ENCODE measurements around the gene MAGI2. TPM values are rescaled to one million over a fixed set of nuclear protein-coding genes. Genes with fewer than 3 reads are reported as not detected.

MAGI2 gene
- total and polyA plus RNA-seq, 2 experiments from 2014 or later, result 10.4 to 26.4 TPM

DNA sequence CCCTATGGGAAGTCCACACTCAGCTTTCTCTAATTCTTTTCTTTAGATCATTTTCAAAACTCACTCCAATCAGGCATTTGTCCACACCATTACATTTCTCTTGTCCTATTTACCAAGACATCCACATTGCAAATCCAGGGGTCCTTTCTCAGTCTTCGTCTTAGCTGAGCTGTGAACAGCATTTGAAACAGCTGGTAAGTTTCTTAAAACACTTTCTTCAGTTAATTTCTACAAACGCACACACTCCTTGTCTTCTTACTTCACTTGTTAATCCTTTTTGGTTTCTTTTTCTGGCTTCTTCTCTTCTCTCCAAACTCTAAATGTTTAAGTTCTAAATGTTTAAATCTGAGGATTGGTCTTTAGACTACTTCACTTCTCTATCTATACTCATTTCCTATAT, 885.6 kb downstream of the MAGI2 start:
- H3K4me2 ChIP-seq, result peak overlapping the region; percentile 35; the same call in 1 of the 2 replicates
- no peaks in the 10 kb centered on the region for H3K9me2 ChIP-seq (ENCODE audit: insufficient read depth)
- H3K4me3 ChIP-seq, result no peak overlapping the region
- no peaks in the 10 kb centered on the region for H3K27me3 ChIP-seq (ENCODE audit: insufficient read depth)
- H3K79me2 ChIP-seq (replicated peaks; ENCODE audit: insufficient read depth), result peaks cover 11% of the 10 kb centered on the region
- H3K27ac ChIP-seq (ENCODE audit: low read depth), result peak overlapping the region; percentile 78
- H3F3A ChIP-seq (replicated peaks; ENCODE audit: low read depth), result no peaks in the 10 kb centered on the region
- no peak overlapping the region for H2AFZ ChIP-seq
- H4K20me1 ChIP-seq (replicated peaks; ENCODE audit: insufficient read depth), result no peaks in the 10 kb centered on the region
- Mint-ChIP-seq H3K27ac (no peak overlapping the region), H3K4me3 (no peak overlapping the region), H3K4me1 (peaks cover 33% of the 10 kb centered on the region), H3K36me3 (ENCODE audit: low read depth) (peaks cover 6% of the 10 kb centered on the region; the same call in 2 of the 3 replicates), H3K27me3 (ENCODE audit: insufficient read depth, low read depth, poor library complexity) (peaks cover 2% of the 10 kb centered on the region), H3K9me3 (no peaks in the 10 kb centered on the region)
- ATAC-seq (no peak), DNase-seq (ENCODE audit: low spot score) (no peak)
- H3K36me3 ChIP-seq (ENCODE audit: insufficient read depth), result no peaks in the 10 kb centered on the region
- peaks cover 56% of the 10 kb centered on the region for H3K4me1 ChIP-seq (ENCODE audit: insufficient read depth)
- TF ChIP-seq ZNF331 (CRISPR knock-in tag; IDR thresholded peaks at IDR 0.05; ENCODE audit: low read depth), result no peak

DNA sequence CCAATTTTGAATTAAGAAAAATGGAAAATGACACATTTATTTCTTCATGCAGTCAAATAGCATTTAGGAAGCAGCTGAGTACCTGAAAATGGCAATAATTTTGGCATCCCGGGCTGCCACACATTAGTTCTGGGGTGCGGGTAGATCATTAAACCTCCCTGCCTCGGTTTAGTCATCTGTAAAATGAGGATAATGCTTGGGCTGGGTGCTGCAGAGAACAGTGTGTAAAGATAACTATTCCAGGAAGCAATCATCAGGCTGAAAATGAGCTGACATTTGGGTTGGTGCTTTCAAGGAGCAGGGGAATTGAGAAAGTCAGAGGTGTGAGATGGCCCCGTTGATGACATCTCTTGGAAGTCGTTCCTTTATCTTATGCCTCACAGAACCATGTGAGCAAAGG, 887.7 kb downstream of the MAGI2 start:
- TF ChIP-seq, protein P1, sequence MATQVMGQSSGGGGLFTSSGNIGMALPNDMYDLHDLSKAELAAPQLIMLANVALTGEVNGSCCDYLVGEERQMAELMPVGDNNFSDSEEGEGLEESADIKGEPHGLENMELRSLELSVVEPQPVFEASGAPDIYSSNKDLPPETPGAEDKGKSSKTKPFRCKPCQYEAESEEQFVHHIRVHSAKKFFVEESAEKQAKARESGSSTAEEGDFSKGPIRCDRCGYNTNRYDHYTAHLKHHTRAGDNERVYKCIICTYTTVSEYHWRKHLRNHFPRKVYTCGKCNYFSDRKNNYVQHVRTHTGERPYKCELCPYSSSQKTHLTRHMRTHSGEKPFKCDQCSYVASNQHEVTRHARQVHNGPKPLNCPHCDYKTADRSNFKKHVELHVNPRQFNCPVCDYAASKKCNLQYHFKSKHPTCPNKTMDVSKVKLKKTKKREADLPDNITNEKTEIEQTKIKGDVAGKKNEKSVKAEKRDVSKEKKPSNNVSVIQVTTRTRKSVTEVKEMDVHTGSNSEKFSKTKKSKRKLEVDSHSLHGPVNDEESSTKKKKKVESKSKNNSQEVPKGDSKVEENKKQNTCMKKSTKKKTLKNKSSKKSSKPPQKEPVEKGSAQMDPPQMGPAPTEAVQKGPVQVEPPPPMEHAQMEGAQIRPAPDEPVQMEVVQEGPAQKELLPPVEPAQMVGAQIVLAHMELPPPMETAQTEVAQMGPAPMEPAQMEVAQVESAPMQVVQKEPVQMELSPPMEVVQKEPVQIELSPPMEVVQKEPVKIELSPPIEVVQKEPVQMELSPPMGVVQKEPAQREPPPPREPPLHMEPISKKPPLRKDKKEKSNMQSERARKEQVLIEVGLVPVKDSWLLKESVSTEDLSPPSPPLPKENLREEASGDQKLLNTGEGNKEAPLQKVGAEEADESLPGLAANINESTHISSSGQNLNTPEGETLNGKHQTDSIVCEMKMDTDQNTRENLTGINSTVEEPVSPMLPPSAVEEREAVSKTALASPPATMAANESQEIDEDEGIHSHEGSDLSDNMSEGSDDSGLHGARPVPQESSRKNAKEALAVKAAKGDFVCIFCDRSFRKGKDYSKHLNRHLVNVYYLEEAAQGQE (IDR thresholded peaks at IDR 0.05; ENCODE audit: unreplicated experiment), result no peak
- Histone ChIP-seq H3K4me3 (no peak overlapping the region), H2AFZ (no peak overlapping the region), H3K36me3 (ENCODE audit: insufficient read depth) (no peaks in the 10 kb centered on the region), H3K4me2 (no peak overlapping the region), H3K27me3 (ENCODE audit: insufficient read depth) (no peaks in the 10 kb centered on the region), H3F3A (replicated peaks; ENCODE audit: low read depth) (no peaks in the 10 kb centered on the region), H3K79me2 (replicated peaks; ENCODE audit: insufficient read depth) (peaks cover 11% of the 10 kb centered on the region), H3K4me1 (ENCODE audit: insufficient read depth) (peaks cover 60% of the 10 kb centered on the region), H3K9me2 (ENCODE audit: insufficient read depth) (no peaks in the 10 kb centered on the region), H4K20me1 (replicated peaks; ENCODE audit: insufficient read depth) (no peaks in the 10 kb centered on the region), H3K27ac (ENCODE audit: low read depth) (no peak overlapping the region; the same call in 1 of the 2 replicates)
- Mint-ChIP-seq H3K9me3 (no peaks in the 10 kb centered on the region), H3K27ac (peak overlapping the region; percentile 77), H3K4me3 (no peak overlapping the region), H3K27me3 (ENCODE audit: insufficient read depth, low read depth, poor library complexity) (peaks cover 2% of the 10 kb centered on the region), H3K4me1 (peaks cover 44% of the 10 kb centered on the region), H3K36me3 (ENCODE audit: low read depth) (peaks cover 6% of the 10 kb centered on the region; the same call in 2 of the 3 replicates)
- ATAC-seq (no peak), DNase-seq (ENCODE audit: low spot score) (no peak)

DNA sequence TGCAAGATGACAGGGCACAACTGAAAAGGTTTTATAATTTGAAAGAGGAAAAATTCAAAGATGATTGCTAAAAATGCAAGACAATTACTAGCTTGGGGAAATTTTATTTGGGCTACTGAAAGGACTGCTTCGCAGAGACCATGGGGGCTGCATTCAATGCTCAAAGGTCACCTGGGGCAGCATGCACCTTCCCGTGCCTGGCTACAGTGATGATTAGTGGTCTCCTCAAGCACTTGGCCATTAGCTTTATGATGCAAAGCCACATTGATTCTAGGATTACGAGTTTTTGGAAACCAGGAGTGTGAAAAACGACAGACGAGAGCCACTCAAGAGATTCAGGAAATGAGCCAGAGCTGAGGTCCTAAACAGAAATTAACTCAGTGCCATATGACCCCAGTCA, 890.3 kb downstream of the MAGI2 start:
- Histone ChIP-seq H3K4me3 (peak overlapping the region; percentile 3; the same call in 1 of the 2 replicates), H3K27me3 (ENCODE audit: insufficient read depth) (no peaks in the 10 kb centered on the region), H4K20me1 (replicated peaks; ENCODE audit: insufficient read depth) (no peaks in the 10 kb centered on the region), H3K79me2 (replicated peaks; ENCODE audit: insufficient read depth) (peaks cover 11% of the 10 kb centered on the region), H3K9me2 (ENCODE audit: insufficient read depth) (no peaks in the 10 kb centered on the region), H3K4me2 (peak overlapping the region; percentile 31), H2AFZ (no peak overlapping the region), H3K36me3 (ENCODE audit: insufficient read depth) (no peaks in the 10 kb centered on the region), H3F3A (replicated peaks; ENCODE audit: low read depth) (no peaks in the 10 kb centered on the region), H3K27ac (ENCODE audit: low read depth) (peak overlapping the region; percentile 87), H3K4me1 (ENCODE audit: insufficient read depth) (peaks cover 69% of the 10 kb centered on the region)
- Mint-ChIP-seq H3K36me3 (ENCODE audit: low read depth) (peaks cover 6% of the 10 kb centered on the region; the same call in 2 of the 3 replicates), H3K27me3 (ENCODE audit: insufficient read depth, low read depth, poor library complexity) (peaks cover 2% of the 10 kb centered on the region), H3K4me3 (no peak overlapping the region), H3K27ac (peak overlapping the region; percentile 95), H3K4me1 (peaks cover 50% of the 10 kb centered on the region), H3K9me3 (no peaks in the 10 kb centered on the region)
- ATAC-seq, result peak; percentile 93
- DNase-seq (ENCODE audit: low spot score), result peak; percentile 55
- TF ChIP-seq EZH2phosphoT487 (IDR thresholded peaks at IDR 0.05; ENCODE audit: unreplicated experiment) (no peak), NANOG (IDR thresholded peaks at IDR 0.05; ENCODE audit: borderline replicate concordance) (peak; percentile 87), STAT1 (IDR thresholded peaks at IDR 0.05; ENCODE audit: unreplicated experiment) (no peak), POLR2AphosphoS5 (IDR thresholded peaks at IDR 0.05; ENCODE audit: low read depth) (no peak), EZH2 (IDR thresholded peaks at IDR 0.05; ENCODE audit: low read depth, unreplicated experiment) (no peak)
- TF ChIP-seq, protein P2, sequence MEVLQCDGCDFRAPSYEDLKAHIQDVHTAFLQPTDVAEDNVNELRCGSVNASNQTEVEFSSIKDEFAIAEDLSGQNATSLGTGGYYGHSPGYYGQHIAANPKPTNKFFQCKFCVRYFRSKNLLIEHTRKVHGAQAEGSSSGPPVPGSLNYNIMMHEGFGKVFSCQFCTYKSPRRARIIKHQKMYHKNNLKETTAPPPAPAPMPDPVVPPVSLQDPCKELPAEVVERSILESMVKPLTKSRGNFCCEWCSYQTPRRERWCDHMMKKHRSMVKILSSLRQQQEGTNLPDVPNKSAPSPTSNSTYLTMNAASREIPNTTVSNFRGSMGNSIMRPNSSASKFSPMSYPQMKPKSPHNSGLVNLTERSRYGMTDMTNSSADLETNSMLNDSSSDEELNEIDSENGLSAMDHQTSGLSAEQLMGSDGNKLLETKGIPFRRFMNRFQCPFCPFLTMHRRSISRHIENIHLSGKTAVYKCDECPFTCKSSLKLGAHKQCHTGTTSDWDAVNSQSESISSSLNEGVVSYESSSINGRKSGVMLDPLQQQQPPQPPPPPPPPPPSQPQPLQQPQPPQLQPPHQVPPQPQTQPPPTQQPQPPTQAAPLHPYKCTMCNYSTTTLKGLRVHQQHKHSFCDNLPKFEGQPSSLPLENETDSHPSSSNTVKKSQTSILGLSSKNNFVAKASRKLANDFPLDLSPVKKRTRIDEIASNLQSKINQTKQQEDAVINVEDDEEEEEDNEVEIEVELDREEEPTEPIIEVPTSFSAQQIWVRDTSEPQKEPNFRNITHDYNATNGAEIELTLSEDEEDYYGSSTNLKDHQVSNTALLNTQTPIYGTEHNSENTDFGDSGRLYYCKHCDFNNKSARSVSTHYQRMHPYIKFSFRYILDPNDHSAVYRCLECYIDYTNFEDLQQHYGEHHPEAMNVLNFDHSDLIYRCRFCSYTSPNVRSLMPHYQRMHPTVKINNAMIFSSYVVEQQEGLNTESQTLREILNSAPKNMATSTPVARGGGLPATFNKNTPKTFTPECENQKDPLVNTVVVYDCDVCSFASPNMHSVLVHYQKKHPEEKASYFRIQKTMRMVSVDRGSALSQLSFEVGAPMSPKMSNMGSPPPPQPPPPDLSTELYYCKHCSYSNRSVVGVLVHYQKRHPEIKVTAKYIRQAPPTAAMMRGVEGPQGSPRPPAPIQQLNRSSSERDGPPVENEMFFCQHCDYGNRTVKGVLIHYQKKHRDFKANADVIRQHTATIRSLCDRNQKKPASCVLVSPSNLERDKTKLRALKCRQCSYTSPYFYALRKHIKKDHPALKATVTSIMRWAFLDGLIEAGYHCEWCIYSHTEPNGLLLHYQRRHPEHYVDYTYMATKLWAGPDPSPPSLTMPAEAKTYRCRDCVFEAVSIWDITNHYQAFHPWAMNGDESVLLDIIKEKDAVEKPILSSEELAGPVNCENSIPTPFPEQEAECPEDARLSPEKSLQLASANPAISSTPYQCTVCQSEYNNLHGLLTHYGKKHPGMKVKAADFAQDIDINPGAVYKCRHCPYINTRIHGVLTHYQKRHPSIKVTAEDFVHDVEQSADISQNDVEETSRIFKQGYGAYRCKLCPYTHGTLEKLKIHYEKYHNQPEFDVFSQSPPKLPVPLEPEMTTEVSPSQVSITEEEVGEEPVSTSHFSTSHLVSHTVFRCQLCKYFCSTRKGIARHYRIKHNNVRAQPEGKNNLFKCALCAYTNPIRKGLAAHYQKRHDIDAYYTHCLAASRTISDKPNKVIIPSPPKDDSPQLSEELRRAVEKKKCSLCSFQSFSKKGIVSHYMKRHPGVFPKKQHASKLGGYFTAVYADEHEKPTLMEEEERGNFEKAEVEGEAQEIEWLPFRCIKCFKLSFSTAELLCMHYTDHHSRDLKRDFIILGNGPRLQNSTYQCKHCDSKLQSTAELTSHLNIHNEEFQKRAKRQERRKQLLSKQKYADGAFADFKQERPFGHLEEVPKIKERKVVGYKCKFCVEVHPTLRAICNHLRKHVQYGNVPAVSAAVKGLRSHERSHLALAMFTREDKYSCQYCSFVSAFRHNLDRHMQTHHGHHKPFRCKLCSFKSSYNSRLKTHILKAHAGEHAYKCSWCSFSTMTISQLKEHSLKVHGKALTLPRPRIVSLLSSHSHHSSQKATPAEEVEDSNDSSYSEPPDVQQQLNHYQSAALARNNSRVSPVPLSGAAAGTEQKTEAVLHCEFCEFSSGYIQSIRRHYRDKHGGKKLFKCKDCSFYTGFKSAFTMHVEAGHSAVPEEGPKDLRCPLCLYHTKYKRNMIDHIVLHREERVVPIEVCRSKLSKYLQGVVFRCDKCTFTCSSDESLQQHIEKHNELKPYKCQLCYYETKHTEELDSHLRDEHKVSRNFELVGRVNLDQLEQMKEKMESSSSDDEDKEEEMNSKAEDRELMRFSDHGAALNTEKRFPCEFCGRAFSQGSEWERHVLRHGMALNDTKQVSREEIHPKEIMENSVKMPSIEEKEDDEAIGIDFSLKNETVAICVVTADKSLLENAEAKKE (CRISPR knock-in tag; IDR thresholded peaks at IDR 0.05), result peak; percentile 96
